HG02884 (cell line): ENCODE measurements around the gene HCLS1.
"Not testable (repeated sequence)": the region's sequence is repeated elsewhere in the genome, so short reads cannot be mapped to it uniquely, and the experiment has no call there.

ENCODE experiments used
- ATAC-seq: cut with Tn5 transposase; IDR thresholded peaks from one replicate; pipeline ENCODE4 v1.9.1; 2021; ENCODE audit warnings: mild to moderate bottlenecking, moderate library complexity; ENCODE audit not compliant: unreplicated experiment

Gene HCLS1

GRCh38 chr3:121599900-121600299, 60.8 kb downstream of the HCLS1 start:
- not testable (repeated sequence) for ATAC-seq

GRCh38 chr3:121598564-121598963, 62.1 kb downstream of the HCLS1 start:
- ATAC-seq, result no peak

- ATAC-seq, result no peak
Measured at GRCh38 chr3:121595765-121596406, 64.8 kb downstream of the HCLS1 start.

GRCh38 chr3:121594850-121595249, 65.9 kb downstream of the HCLS1 start:
- ATAC-seq, result no peak

GRCh38 chr3:121593806-121594205, 66.9 kb downstream of the HCLS1 start:
- ATAC-seq, result not testable (repeated sequence)

- ATAC-seq, result no peak
Measured at GRCh38 chr3:121592856-121593702, 67.6 kb downstream of the HCLS1 start, which contains the start of gene FBXO40. Gene FBXO40 (plus strand): TSS chr3:121593379. CDS start chr3:121620576, 27,197 bp downstream.

- ATAC-seq, result no peak
Measured at GRCh38 chr3:121584418-121584817, 76.3 kb downstream of the HCLS1 start.

GRCh38 chr3:121581691-121582090, 79.0 kb downstream of the HCLS1 start:
- no peak for ATAC-seq
